Germinal center (tissue), 1 donor: Measurements from ENCODE around the gene CRB2.

Experiments
- DNase-seq: peaks from one replicate; pipeline ENCODE4 v3.0.0; 2012; ENCODE audit warnings: mixed read lengths, low spot score

CRB2 gene

GRCh38 chr9:123364241-123364824, 8.3 kb downstream of the CRB2 start:
- DNase-seq, result no peak

GRCh38 chr9:123365287-123365880, 9.4 kb downstream of the CRB2 start:
- DNase-seq, result no peak

GRCh38 chr9:123365881-123366528, 10.0 kb downstream of the CRB2 start:
- no peak for DNase-seq

GRCh38 chr9:123368023-123368422, 12.0 kb downstream of the CRB2 start:
- DNase-seq, result no peak

- DNase-seq, result no peak
Observed at GRCh38 chr9:123368536-123369153, 12.6 kb downstream of the CRB2 start.

- no peak for DNase-seq
Observed at GRCh38 chr9:123369296-123369695, 13.3 kb downstream of the CRB2 start.

- DNase-seq, result no peak
Observed at GRCh38 chr9:123370108-123370507, 14.1 kb downstream of the CRB2 start.

GRCh38 chr9:123370526-123371227, 14.7 kb downstream of the CRB2 start:
- no peak for DNase-seq

GRCh38 chr9:123371228-123371584, 15.2 kb downstream of the CRB2 start:
- no peak for DNase-seq

- DNase-seq, result no peak
Observed at GRCh38 chr9:123371805-123372590, 16.0 kb downstream of the CRB2 start.

- no peak for DNase-seq
Observed at GRCh38 chr9:123372766-123373446, 16.9 kb downstream of the CRB2 start.

GRCh38 chr9:123373447-123373923, 17.5 kb downstream of the CRB2 start:
- DNase-seq, result no peak

- DNase-seq, result no peak
Observed at GRCh38 chr9:123373946-123374345, 17.9 kb downstream of the CRB2 start.

GRCh38 chr9:123375469-123376132, 19.6 kb downstream of the CRB2 start:
- DNase-seq, result no peak

GRCh38 chr9:123376218-123377071, 20.4 kb downstream of the CRB2 start:
- DNase-seq, result no peak

- no peak for DNase-seq
Observed at GRCh38 chr9:123377211-123377971, 21.4 kb downstream of the CRB2 start.

- no peak for DNase-seq
Observed at GRCh38 chr9:123378025-123378424, 22.0 kb downstream of the CRB2 start.

GRCh38 chr9:123378956-123379660, 23.1 kb downstream of the CRB2 start:
- no peak for DNase-seq
